HFF-Myc (cell line): ENCODE results near the gene VPS50.

Experiments
- DNase-seq: peaks from one replicate; pipeline ENCODE4 v3.0.0-alpha.2; 2011; ENCODE audit warnings: low read depth; ENCODE audit errors: extremely low read depth
- H3K4me3 ChIP-seq: replicated peaks from 2 replicates; pipeline ENCODE4 v1.5.1; 2011; ENCODE audit warnings: low read depth, mild to moderate bottlenecking, control low read depth, low read length
- CTCF ChIP-seq: IDR thresholded peaks from 2 replicates; pipeline ENCODE4 v1.5.1; 2012; ENCODE audit warnings: mild to moderate bottlenecking, low read depth, low read length, control low read depth; ENCODE audit errors: missing control alignments

Gene VPS50

GRCh38 chr7:93238748-93239147 lies 6.6 kb downstream of the VPS50 start:
- no peak for TF ChIP-seq CTCF
- no peak for DNase-seq
- no peak overlapping the region for H3K4me3 ChIP-seq

GRCh38 chr7:93239824-93240223 lies 7.7 kb downstream of the VPS50 start:
- TF ChIP-seq CTCF, result no peak
- no peak overlapping the region for H3K4me3 ChIP-seq
- DNase-seq, result no peak

GRCh38 chr7:93242106-93242505 lies 9.9 kb downstream of the VPS50 start:
- TF ChIP-seq CTCF, result no peak
- no peak for DNase-seq

GRCh38 chr7:93245525-93246432 lies 13.6 kb downstream of the VPS50 start:
- peak; percentile 12 for TF ChIP-seq CTCF
- no peak overlapping the region for H3K4me3 ChIP-seq
- peak; percentile 7 for DNase-seq

More at GRCh38 chr7:93242106-93242505, 9.9 kb downstream of the VPS50 start:
- no peak overlapping the region for H3K4me3 ChIP-seq

- H3K4me3 ChIP-seq, result no peak overlapping the region
- TF ChIP-seq CTCF, result no peak
- DNase-seq, result no peak
These were observed 17.5 kb downstream of the VPS50 start for GRCh38 chr7:93249491-93250148.

- no peak for DNase-seq
- H3K4me3 ChIP-seq, result no peak overlapping the region
- no peak for TF ChIP-seq CTCF
These were observed 26.5 kb downstream of the VPS50 start for GRCh38 chr7:93258661-93259060.
